ENCODE measurements around the gene MMP27.

Gene MMP27

DNA sequence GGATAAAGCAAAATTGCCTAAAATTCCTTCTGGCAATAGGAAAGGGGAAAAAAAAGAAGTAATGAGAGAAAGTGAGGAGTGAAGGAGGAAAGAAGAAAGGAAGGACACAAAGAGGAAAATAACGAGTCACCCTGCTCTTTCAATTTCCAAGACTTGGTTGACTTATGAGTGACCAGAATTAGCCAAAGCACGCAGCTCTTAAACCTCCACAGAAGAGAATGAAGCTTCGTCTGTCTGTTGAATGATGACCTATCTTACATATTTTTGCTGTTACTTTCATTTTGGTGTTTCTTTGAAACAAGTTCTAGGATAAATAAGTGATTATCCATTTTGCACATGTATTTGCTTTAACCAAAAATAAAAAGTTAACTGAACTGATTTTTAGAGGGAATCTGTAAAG, 728 bp downstream of the MMP27 start:
- DNase-seq (no peak), ATAC-seq (ENCODE audit: insufficient read depth, low read depth) (no peak)
- Histone ChIP-seq H4K20me1 (ENCODE audit: insufficient read depth, low read length) (no peaks in the 10 kb centered on the region), H3K27me3 (ENCODE audit: insufficient read depth, low read length, poor library complexity) (peaks cover 7% of the 10 kb centered on the region), H3K9ac (ENCODE audit: low read depth, low read length) (no peak overlapping the region), H3K27ac (ENCODE audit: low read length) (no peak overlapping the region), H3K36me3 (ENCODE audit: insufficient read depth, low read length) (no peaks in the 10 kb centered on the region), H3K9me3 (ENCODE audit: insufficient read depth, low read length, severe bottlenecking) (no peaks in the 10 kb centered on the region), H2AFZ (ENCODE audit: low read depth, low read length) (no peak overlapping the region), H3K79me2 (ENCODE audit: insufficient read depth, low read length) (no peaks in the 10 kb centered on the region), H3K4me2 (ENCODE audit: insufficient read depth, low read length) (no peak overlapping the region), H3K4me3 (ENCODE audit: low read depth in 1 of 2, low read length in 2 of 2) (no peak overlapping the region), H3K4me1 (ENCODE audit: insufficient read depth, low read length) (no peaks in the 10 kb centered on the region)
- TF ChIP-seq EZH2 (IDR thresholded peaks at IDR 0.05; ENCODE audit: borderline replicate concordance, low read depth, low read length, severe bottlenecking) (no peak), CTCF (IDR thresholded peaks at IDR 0.05; ENCODE audit: borderline replicate concordance, extremely low read depth, low read length, poor library complexity, severe bottlenecking) (no peak)

DNA sequence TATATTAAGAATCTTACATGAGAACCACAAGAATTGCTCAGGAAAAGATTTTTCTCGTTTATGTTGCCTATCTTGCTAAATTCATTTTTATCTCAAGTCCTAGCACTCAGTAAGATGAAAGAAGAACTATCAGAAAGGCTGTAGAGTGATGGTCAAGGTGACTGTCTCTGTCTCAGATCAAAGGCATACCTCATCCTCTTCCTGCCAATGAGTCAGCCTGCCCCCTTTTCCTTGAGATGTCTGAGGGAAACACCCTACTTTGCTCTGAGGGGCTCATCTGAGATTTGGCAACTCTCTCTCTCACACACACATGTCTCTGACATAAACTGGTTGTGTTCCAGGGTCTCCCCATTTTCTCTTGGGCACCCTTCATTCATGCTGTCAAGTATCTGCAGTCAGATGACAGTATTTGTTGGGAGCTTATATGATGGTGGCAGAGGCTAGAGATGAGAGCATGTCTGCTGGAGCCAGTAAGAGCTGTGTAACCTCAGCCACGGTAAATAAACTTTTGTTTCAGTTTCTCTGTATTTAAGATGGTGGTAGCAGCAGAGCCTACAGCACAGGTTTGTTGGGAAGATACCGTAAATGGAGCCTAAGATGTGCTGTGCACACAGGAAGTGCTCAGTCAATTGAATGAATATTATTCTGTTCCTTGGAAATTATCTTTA, 1.6 kb downstream of the MMP27 start:
- H2AFZ ChIP-seq (ENCODE audit: low read depth, low read length), result no peak overlapping the region
- no peaks in the 10 kb centered on the region for H3K4me1 ChIP-seq (ENCODE audit: insufficient read depth, low read length)
- no peak overlapping the region for H3K27ac ChIP-seq (ENCODE audit: low read length)
- ATAC-seq (ENCODE audit: insufficient read depth, low read depth) (no peak), DNase-seq (no peak)
- peaks cover 7% of the 10 kb centered on the region for H3K27me3 ChIP-seq (ENCODE audit: insufficient read depth, low read length, poor library complexity)
- H3K9me3 ChIP-seq (ENCODE audit: insufficient read depth, low read length, severe bottlenecking), result no peaks in the 10 kb centered on the region
- TF ChIP-seq CTCF (IDR thresholded peaks at IDR 0.05; ENCODE audit: borderline replicate concordance, extremely low read depth, low read length, poor library complexity, severe bottlenecking) (no peak), EZH2 (IDR thresholded peaks at IDR 0.05; ENCODE audit: borderline replicate concordance, low read depth, low read length, severe bottlenecking) (no peak)
- no peaks in the 10 kb centered on the region for H3K36me3 ChIP-seq (ENCODE audit: insufficient read depth, low read length)
- no peaks in the 10 kb centered on the region for H4K20me1 ChIP-seq (ENCODE audit: insufficient read depth, low read length)
- H3K9ac ChIP-seq (ENCODE audit: low read depth, low read length), result no peak overlapping the region
- no peak overlapping the region for H3K4me2 ChIP-seq (ENCODE audit: insufficient read depth, low read length)
- H3K4me3 ChIP-seq (ENCODE audit: low read depth in 1 of 2, low read length in 2 of 2), result no peak overlapping the region
- no peaks in the 10 kb centered on the region for H3K79me2 ChIP-seq (ENCODE audit: insufficient read depth, low read length)

DNA sequence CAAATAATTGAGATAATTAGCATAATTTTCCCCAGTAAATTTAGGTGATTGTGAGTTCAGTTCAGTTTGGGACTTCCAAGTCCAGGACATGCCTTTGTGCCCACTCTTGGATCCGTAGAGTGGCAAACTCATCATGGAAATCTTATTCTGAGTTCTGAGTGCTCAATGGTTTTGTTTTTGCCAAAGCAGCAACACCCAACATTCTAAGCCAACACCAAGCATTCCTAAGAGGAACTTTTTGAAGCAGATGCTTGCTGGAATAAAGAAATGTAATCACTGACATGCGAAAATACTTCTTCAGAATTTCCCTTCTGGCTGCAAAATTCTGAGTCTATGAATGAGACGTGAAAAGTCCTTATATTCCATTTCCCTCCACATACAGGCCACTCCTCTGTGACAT, 10.4 kb downstream of the MMP27 start:
- Histone ChIP-seq H2AFZ (ENCODE audit: low read depth, low read length) (no peak overlapping the region), H3K4me2 (ENCODE audit: insufficient read depth, low read length) (no peak overlapping the region), H3K36me3 (ENCODE audit: insufficient read depth, low read length) (no peaks in the 10 kb centered on the region), H3K4me3 (ENCODE audit: low read depth in 1 of 2, low read length in 2 of 2) (no peak overlapping the region), H3K79me2 (ENCODE audit: insufficient read depth, low read length) (no peaks in the 10 kb centered on the region), H3K27ac (ENCODE audit: low read length) (no peak overlapping the region), H3K9ac (ENCODE audit: low read depth, low read length) (no peak overlapping the region), H3K4me1 (ENCODE audit: insufficient read depth, low read length) (no peaks in the 10 kb centered on the region), H3K27me3 (ENCODE audit: insufficient read depth, low read length, poor library complexity) (no peaks in the 10 kb centered on the region), H3K9me3 (ENCODE audit: insufficient read depth, low read length, severe bottlenecking) (no peaks in the 10 kb centered on the region), H4K20me1 (ENCODE audit: insufficient read depth, low read length) (no peaks in the 10 kb centered on the region)
- ATAC-seq (ENCODE audit: insufficient read depth, low read depth), result no peak
- TF ChIP-seq CTCF (IDR thresholded peaks at IDR 0.05; ENCODE audit: borderline replicate concordance, extremely low read depth, low read length, poor library complexity, severe bottlenecking) (no peak), EZH2 (IDR thresholded peaks at IDR 0.05; ENCODE audit: borderline replicate concordance, low read depth, low read length, severe bottlenecking) (no peak)
- DNase-seq, result no peak

Measured in DND-41 (cell line).